ENCODE measurements around the gene CXCR3.
"Not testable (repeated sequence)": the region's sequence is repeated elsewhere in the genome, so short reads cannot be mapped to it uniquely, and the experiment has no call there.

The CXCR3 gene

GRCh38 chrX:71618303-71618721 is at the start of gene CXCR3:
Gene CXCR3, minus strand, starts transcription at chrX:71618511. Its CDS starts 62 bp downstream, at chrX:71618449.
- DNase-seq = no peak

DNA sequence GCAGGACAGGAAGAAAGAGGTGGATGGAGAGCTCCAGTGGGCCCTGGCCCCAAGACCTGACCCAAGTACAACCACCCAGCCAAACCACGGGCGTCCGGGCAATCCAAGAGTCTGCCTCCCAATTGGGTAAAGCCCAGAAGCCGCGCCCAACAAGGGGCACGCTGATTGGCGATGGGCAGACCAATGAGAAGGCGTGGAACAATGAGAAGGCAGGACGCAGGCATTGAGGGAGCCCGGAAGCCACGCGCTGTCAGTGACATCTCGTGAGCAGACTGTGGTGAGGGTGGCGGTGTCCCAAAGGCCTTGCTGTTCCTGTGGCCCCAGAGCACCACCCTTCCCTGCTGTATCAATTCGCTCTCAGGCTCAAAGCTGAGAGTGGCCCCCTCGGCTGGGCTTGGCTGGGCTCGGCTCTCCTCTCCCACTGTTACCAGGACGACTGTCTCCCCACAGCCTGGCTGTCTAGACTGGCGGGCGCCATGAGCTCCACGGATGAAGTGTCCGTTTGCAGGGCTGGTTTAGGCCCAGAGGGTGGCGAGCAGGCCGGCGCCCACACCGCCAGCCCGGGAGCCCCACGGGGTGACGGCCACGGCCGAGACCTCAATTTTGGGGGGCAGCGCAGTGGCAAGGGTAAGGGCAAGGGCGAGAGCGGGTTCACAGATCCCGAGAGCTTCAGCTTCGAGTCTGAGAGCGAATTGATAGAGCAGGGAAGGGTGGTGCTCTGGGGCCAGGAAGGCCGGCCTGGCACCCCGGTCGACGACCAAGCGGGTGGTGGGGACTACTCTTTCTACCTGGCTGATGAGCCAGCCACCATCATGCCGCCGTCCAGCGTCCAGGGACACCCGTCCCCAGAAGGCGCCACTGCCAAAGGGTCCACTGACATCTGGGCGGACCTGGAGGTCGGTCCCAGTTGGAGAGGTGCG is 49.3 kb upstream of the CXCR3 start, which contains the start of gene LOC101059915:
LOC101059915 (plus strand) TSS at position 219 of the 920 bp plus-strand sequence.
- peak; percentile 85 to 88 for DNase-seq

DNA sequence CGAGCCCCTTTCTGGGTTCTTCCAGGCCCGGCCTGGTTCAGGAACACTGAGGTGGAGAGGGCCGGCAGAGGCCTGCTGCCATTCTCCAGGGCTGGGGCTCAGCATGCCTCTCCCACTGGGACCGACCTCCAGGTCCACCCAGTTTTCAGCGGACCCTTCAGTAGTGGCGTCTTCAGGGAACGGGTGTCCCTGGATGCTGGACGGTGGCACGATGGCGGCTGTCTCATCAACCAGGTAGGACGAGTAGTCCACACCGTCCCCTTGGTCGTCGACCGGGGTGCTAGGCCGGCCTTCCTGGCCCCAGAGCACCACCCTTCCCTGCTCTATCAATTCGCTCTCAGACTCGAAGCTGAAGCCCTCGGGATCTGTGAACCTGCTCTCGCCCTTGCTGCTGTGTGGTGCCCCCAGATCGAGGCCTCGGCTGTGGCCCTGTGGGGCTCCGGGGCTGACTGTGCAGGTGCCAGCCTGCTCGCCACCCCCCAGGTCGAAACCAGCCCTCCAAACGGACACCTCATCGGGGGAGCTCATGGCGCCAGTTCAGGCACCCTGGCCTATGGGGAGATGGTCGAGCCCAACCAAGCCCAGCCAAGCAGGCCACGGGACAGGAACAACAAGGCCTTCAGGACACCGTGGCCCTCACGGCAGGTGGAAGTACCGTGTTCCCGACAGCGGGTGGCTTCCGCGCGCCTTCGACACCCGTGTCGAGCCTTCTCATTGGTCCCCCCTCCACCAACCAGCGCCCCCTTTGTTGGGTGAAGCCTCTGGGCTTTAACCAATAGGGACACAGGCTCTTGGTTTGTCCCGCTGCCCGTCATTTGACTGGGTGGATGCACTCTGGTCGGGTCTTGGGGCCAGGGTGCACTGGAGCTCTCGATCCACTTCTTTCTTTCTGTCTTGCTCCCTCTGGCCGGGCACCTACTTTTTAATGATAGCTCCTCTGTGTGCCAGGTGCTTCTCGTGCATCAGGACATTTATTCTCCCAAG is 48.2 kb upstream of the CXCR3 start:
- DNase-seq = peak; percentile 68 to 90

GRCh38 chrX:71665747-71666146 is 47.4 kb upstream of the CXCR3 start:
- no peak for DNase-seq

- DNase-seq = no peak
Measured at GRCh38 chrX:71664889-71665491, 46.7 kb upstream of the CXCR3 start.

- DNase-seq = peak in 1 of 2 experiments; percentile 1
Measured at GRCh38 chrX:71664202-71664601, 45.9 kb upstream of the CXCR3 start.

DNA sequence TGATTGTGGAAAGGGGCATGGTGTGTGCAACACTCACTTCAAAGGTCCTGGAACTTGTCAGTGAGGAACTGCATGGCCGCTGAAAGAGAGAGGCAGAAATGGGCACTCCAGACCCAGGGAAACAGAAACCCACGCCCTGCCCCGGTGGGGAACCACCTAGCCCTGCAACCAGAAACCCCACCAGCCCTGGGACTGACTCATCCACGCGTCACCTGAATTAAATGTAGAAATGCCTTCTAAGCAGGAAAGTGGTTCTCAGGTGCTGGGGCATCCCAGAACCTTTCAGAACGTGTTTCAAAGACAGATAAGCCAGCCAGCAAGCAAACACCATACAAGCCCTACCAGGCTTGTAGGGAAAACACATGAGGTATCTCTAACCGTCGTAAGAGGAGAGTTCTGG is 44.9 kb upstream of the CXCR3 start:
- not testable (repeated sequence) for DNase-seq

GRCh38 chrX:71662654-71663053 is 44.3 kb upstream of the CXCR3 start:
- DNase-seq = not testable (repeated sequence)

- no peak for DNase-seq
Measured at GRCh38 chrX:71661919-71662318, 43.6 kb upstream of the CXCR3 start.

DNA sequence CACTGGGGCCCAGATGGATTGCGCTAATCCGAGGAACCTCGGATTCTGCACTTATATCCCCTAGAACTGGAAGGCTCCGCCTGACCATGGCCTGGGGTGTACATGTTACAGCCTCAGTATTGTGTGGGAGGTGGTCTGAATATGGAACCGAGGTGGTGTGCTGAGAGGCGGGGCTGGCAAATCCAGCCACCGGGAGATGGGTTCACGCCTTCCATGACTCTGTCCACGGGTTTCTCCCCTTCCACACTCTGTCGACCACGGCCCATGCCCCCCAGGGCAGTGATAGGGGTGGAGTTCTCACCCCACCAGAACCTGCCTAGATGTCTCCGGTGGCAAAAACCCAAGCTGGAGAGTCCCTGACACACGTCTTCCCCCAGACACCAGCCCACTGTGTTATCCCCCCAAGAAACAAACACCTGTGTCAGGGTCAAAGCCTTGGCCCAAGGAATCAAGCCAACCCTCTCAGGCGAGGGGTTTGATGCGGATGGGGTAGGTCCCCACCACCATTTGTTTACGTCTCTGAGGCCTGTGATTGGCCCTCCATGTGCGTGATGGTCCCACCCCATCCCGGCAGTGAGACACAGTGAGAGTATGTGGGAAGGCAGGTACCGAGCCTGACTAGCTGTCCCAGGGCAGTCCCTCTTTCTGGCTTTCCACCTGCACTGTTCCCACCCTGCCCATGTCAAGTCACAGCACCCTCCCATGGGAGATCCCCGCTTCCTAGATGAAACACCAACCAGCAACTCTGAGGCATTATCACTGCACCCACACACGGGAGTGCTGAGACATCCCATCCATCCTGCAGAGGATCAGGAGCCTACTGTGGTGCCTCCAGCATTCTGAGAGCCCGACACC is 42.5 kb upstream of the CXCR3 start:
- DNase-seq = no peak

DNA sequence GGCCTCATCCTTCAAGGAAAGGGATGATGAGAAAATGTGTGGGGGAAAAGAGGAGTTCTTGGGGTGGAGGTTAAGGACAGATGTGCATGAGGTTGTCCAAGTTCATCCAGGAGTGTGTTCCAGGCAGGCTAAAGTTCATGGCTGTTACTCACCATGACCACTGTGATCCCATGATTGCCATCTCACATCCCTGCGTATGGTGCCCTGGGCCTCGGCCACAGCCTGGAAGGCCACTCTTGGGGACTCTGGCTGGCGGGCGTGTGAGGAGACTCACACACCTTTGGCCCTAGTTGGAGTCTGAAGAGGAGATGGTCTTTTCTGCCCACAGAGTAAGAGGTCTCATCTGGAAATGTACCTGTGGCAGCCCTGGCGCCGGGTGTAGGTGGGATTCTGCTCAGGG is 41.6 kb upstream of the CXCR3 start:
- DNase-seq = no peak

DNA sequence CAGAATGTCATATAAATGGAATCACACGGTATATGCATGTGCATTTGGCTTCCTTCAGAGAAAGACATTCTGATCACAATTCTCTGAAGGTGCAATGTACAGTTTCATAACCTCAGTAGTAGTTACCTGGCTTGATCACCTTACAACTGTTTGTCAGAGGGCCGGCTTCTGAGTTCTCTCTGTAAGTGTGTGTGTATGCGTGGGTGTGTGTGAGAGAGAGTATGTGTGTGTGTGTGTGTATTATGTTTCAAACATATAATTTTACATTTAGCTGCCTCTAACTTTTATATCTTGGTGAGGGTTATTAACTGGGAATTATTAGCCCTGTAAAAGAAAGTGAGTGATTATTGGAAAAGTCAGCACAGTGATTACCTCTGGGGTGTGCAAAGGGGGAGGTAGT is 41.0 kb upstream of the CXCR3 start:
- DNase-seq = no peak

DNA sequence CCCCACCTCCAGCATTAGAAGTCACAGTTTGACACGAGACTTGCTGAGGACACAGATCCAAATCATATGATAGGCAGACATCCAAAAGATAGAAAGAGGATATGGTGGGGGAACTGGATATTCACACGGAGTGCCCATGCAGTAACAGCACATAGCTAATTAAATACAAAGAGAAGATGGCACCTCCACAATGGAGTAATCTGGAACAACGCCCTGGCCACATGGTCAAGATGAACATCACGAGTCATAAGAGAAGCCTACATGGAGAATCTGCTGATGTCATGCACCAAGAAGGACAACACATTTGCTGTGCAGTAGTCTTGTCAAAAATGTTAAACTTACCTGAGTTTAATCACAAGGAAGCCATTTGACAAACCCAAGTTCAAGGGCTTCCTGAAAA is 39.0 kb upstream of the CXCR3 start:
- no peak for DNase-seq

GRCh38 chrX:71653344-71653743 is 35.0 kb upstream of the CXCR3 start:
- DNase-seq = no peak

DNA sequence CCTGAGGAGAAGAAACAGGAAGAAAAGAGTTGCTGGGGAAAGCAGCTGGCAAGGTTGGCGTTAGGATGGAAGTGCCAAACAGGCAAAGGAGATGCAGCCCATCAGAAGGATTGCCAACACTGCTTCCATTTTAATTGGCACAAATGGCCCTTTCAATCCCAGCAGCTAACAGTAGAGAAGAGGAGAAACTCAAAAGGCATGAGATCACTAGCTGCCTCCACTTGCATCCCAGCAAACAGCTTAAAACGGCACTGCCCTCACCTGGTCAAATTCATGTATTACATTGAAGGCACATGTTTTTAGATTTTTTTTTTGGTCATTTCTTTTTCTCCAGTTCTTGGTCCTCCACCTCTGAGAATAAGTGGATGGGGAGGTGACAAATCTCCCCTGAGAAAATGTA is 34.1 kb upstream of the CXCR3 start:
- peak; percentile 13 to 59 for DNase-seq

GRCh38 chrX:71650333-71650969 is 32.1 kb upstream of the CXCR3 start:
- no peak for DNase-seq

DNA sequence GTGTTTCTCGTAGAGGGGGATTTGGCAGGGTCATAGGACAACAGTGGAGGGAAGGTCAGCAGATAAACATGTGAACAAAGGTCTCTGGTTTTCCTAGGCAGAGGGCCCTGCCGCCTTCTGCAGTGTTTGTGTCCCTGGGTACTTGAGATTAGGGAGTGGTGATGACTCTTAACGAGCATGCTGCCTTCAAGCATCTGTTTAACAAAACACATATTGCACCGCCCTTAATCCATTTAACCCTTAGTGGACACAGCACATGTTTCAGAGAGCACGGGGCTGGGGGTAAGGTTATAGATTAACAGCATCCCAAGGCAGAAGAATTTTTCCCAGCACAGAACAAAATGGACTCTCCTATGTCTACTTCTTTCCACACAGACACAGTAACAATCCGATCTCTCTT is 26.1 kb upstream of the CXCR3 start:
- DNase-seq = not testable (repeated sequence)

GRCh38 chrX:71640002-71640401 is 21.7 kb upstream of the CXCR3 start:
- no peak for DNase-seq

GRCh38 chrX:71638409-71638808 is 20.1 kb upstream of the CXCR3 start:
- no peak for DNase-seq

GRCh38 chrX:71637848-71638247 is 19.5 kb upstream of the CXCR3 start:
- no peak for DNase-seq

DNA sequence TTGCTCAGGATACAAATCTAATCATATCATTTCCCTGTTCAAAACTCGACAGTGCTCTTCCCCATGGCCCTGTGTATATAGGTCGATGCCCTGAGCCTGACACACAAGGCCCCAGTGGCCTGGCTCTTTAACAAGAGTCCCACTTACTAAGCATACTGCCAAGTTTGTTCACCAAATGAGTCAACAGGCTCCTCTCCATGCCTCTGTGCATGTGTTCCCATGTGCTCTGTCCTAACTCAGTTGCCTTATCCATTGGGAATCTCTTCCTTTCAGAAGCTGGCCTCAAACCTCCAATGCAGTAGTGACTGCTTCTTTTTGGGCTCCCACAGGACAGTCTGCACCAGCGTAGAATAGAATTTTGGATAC is 18.9 kb upstream of the CXCR3 start:
- no peak for DNase-seq

Measured in NCI-H446 (cell line).